ENCODE data around the gene LTC4S.
"Not testable (repeated sequence)": the region's sequence is repeated elsewhere in the genome, so short reads cannot be mapped to it uniquely, and the experiment has no call there.

Gene LTC4S

DNA sequence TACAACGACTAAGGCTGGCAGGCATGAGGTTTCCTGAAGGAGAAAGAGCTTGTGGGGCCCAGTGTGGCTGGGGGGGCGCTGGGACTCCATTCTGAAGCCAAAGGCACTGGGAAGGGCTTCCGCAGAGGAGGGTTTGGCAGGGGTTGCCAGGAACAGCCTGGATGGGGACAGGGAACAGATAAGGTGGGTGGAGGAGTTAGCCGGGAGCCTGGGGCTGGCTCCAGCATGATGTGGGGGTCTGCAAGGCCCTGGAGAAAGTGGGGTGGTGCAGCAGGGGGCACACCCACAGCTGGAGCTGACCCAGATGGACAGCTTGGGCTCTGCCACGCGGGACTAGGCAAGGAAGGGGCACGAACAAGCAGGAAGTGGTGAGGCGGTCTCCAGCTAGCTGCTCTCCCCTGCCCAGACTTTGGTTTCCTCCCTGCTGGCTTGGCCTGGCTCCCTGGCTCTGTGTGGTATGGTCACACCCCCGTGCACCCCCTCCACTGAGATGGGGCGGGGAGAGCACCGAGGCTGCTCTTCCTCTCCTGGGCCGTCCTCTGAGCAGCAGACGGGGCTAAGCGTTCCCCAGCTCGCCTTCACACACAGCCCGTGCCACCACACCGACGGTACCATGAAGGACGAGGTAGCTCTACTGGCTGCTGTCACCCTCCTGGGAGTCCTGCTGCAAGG, at the start of gene LTC4S:
Gene LTC4S, plus strand, starts transcription at position 519 of the 672 bp plus-strand sequence. Its CDS starts 95 bp downstream, at position 614.
- no peak for DNase-seq

- DNase-seq: not testable (repeated sequence)
Measured at GRCh38 chr5:179744106-179744505, 49.7 kb upstream of the LTC4S start.

DNA sequence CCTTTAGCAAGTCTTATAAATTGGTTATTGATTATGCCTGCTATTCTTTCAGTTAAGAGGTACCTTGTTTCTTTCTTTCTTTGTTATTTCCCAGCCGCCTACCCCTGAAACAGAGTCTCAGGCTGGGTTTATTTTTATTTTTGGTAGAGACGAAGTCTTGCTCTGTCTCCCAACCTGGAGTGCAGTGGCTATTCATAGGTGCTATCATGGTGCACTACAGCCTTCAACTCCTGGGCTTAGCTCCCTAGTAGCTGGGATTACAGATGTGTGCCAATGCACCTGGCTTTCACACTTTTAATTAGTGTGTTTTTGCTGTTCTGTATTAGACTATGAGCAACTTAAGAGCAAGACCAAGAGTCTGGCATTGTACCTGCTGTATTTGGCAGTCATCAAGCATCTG, 46.9 kb upstream of the LTC4S start:
- DNase-seq: no peak

- DNase-seq: no peak
Measured at GRCh38 chr5:179747811-179748210, 46.0 kb upstream of the LTC4S start.

DNA sequence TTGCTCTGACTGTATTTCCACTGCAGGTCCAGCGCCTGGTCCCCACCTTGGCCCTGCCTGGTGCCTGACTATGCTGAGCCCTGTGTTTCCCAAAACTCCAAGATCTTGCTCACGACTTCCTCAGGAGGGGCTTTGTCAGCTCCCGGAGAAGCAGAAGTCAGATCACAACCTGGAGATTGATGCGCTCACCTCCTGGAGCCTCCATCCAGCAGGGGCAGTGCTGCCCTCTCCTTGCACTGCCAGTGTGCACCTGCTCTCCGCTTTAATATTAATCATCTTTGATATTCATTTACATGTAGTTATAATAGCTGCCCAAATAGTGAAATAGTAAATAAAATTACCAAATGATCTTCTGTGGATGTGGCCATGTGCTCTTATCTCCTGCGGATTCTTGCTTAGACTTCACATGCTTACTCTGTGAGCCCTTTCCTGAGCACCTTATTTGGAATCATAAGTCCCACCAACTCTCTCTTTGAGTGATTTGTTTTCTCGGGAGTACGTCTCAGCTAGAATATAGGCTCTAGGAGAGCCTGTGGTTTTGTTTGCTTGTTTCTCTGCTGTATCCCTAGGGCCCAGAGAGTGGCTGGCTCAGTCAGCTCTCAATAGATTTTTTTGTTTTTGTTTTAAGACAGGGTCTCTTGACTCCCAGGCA, 43.8 kb upstream of the LTC4S start:
- no peak for DNase-seq

DNA sequence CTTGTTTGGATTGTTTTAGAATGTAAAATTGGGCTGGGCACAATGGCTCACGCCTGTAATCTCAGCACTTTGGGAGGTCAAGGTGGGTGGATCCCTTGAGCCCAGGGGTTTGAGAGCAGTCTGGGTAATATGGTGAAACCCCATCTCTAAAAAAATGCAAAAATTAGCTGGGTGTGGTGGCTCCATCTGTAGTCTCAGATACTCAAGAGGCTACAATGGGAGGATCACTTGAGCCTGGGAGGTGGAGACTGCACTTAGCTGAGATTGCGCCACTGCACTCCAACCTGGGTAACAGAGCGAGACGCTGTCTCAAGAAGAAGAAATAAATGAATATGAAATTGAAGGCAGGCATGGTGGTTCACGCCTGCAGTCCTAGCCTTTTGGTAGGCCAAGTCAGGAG, 39.8 kb upstream of the LTC4S start:
- no peak for DNase-seq

- no peak for DNase-seq
Measured at GRCh38 chr5:179755022-179755421, 38.8 kb upstream of the LTC4S start.

GRCh38 chr5:179758955-179759354, 34.8 kb upstream of the LTC4S start:
- no peak for DNase-seq

GRCh38 chr5:179759581-179760551, 33.9 kb upstream of the LTC4S start:
- DNase-seq: peak; percentile 20 to 35

DNA sequence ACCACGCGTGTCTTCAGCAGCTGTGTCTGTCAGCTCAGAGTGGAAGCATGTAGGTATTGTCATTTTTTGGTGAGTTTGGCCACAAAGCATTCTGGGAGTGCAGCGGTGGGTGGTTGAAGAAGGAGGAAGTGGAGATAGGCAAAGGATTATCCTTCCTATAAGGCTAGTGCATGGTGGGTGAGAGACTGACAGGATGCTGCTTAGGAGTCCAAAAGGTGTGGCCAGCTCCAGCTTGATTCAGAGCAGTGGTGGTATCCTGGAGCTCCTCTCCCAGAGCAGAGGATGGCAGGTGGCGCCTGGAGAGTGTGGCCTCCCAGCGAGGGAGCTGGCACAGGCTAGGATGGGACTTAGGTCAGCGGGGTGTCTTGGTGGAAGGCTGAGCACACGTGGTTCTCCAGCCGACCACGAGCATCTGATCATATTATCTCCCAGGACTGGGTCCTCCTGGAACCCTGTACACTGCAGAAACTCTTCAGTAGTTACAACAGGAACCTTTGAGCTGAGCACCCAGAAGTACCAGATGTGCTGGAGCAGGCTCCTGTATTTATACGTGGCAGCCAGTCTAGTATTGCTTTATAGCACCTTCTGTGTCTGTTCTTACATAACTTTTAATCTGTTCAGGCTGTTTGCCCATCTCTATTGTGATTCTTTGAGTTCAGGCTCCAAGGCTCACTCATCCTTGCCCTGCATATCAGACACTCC, 31.6 kb upstream of the LTC4S start:
- DNase-seq: no peak

DNA sequence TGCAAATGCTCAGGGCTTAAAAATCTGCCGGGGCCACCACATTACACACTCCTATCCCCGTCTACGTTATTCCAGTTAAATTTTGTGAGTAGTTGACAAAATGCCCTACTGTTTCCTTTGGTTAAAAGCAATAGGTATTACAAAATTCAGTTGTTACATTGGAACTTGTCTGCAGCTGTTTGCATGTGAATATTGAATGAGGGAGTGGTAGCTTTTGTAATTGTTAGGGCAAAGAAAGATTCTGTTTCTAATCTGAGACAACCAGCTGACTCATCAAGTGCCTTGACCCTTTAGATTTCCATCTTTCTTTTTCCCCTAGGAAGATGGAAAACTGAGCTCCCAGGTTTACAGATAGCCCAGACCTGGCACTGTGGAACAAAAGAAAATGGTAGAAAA, 31.0 kb upstream of the LTC4S start:
- DNase-seq: no peak

DNA sequence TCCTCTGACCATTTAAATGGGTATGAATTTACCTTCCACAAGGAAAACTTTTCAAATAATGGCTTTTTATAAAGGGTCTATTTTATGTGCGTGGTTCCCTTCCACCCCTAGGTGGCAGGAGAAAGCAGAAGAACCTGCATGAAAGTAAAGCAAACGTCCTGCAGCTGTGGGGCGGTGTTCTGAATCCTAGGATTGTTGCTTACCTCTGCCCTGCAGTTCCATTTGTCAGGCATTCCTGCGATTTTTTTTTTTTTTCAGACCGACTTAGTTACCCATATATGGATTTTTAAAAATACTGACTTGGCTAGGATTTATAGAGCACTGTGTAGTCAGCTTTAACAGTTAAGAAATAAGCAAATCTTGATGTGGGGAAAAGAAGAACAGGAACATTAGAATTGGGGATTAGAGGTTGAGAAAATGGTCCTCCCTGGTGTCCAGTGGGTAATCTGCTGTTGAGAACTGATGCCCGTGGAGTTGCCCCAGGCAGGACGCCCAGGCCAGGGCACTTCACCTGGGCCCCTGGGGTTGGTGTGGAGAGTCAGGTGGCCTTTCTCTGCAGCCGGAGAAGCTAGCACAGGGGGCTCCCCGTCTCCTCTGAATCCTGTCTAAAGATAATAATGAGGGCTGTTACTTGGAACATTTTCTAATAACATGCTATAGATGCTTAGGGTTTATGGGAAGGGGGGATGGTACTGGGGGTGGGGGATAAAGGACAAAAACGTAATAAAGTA, 30.4 kb upstream of the LTC4S start:
- peak; percentile 47 to 54 for DNase-seq

DNA sequence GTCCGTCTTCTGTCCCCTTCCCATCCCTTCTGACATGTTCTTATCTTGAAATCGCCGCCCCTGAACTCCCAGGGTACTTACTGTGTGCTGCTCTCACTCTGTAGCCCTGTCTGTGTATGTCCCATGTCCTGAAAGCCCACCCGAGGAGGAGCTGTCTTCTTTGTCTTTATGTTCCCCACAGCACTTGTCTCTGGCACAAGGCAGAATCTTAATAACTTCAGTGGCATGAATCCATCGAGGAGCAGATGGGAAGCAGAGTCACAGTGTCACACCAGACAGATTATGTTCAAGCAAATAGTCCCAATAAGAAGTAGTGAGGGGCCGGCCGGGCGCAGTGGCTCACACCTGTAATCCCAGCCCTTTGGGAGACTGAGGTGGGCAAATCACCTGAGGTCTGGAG, 29.7 kb upstream of the LTC4S start:
- DNase-seq: no peak

- no peak for DNase-seq
Measured at GRCh38 chr5:179765400-179765799, 28.4 kb upstream of the LTC4S start.

- no peak for DNase-seq
Measured at GRCh38 chr5:179766021-179766725, 27.6 kb upstream of the LTC4S start.

DNA sequence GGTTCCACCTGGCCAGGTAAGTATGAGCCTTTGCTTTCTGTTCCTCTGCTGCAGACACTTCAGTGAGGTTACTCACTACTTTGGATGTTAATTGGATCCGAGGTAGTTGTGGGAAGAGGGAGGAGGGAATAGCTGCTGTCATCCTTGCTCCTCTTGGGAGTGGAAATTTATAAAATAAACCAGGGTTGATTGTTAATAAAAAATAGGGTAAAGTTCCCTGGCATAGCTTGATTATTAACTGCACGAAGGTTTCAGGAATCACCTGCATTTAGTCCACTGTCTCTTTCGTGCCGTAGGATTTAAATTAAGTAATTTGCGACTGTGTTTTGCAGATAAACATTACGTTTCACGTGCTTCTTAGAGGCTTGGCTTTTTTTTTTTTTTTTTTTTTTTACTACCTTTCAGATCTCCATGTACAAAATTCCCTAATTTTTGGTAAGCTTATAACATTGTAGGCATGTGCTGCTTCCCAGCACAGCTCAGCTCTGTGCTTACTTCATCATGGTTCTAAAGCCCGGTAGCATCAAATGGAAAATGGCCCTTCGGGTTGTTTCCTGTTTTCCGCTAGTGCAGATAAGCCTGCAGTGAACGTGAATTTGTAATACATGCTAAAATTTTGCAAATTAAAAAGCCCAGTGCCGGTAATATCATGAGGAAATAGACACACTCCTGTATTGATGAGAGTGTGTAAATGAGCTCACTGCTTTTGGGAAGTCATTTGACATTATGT, 26.9 kb upstream of the LTC4S start:
- no peak for DNase-seq

GRCh38 chr5:179767496-179768100, 26.2 kb upstream of the LTC4S start:
- DNase-seq: no peak

GRCh38 chr5:179768326-179769085, 25.3 kb upstream of the LTC4S start:
- DNase-seq: no peak

GRCh38 chr5:179769271-179769670, 24.5 kb upstream of the LTC4S start:
- no peak for DNase-seq

- no peak for DNase-seq
Measured at GRCh38 chr5:179769796-179770195, 24.0 kb upstream of the LTC4S start.

All from stimulated activated CD4-positive, alpha-beta T cell treated with anti-CD3 and anti-CD28 coated beads, Interleukin-2, amount 100 ng/mL, for 24 hours (primary cell).